ENCODE measurements around the gene ZRANB3. TPM values are rescaled to one million over a fixed set of nuclear protein-coding genes. Genes with fewer than 3 reads are reported as not detected.

ZRANB3 gene
- total and polyA plus RNA-seq, 4 donors, result 2.5 to 7.2 (median 4.1) TPM

GRCh38 chr2:135258193-135258592 is 272.8 kb downstream of the ZRANB3 start:
- Histone ChIP-seq H3K36me3 (ENCODE audit: control insufficient read depth in 4 of 4, insufficient read depth in 3 of 4, low read depth in 1 of 4, low read length in 3 of 4) (no peaks in the 10 kb centered on the region), H3K9me3 (ENCODE audit: control insufficient read depth in 4 of 4, low read length in 3 of 4) (peaks cover 0 to 1% (median 0%) of the 10 kb centered on the region in 4 donors), H3K27ac (ENCODE audit: low read depth in 1 of 2, low read length in 2 of 2) (no peak overlapping the region), H3K4me1 (ENCODE audit: control insufficient read depth in 4 of 4, insufficient read depth in 4 of 4, low read length in 3 of 4) (no peaks in the 10 kb centered on the region), H3K27me3 (ENCODE audit: control insufficient read depth in 4 of 4, insufficient read depth in 4 of 4, low read length in 3 of 4) (no peaks in the 10 kb centered on the region), H3K9ac (ENCODE audit: low read depth in 1 of 2, low read length in 2 of 2) (no peak overlapping the region), H3K4me3 (ENCODE audit: low read depth in 1 of 3, low read length in 3 of 3) (no peak overlapping the region)
- no peak for TF ChIP-seq SP1 (IDR thresholded peaks at IDR 0.05)
- TF ChIP-seq RAD21 (IDR thresholded peaks at IDR 0.05), result peak in 1 of 2 donors; percentile 24
- DNase-seq (ENCODE audit: low spot score), result no peak
- WGBS, result 96% methylated on average over 4 of the region's 4 CpGs

GRCh38 chr2:135257383-135258090 is 273.5 kb downstream of the ZRANB3 start:
- H3K27ac ChIP-seq (ENCODE audit: low read depth in 1 of 2, low read length in 2 of 2), result no peak overlapping the region
- no peak overlapping the region for H3K9ac ChIP-seq (ENCODE audit: low read depth in 1 of 2, low read length in 2 of 2)
- no peaks in the 10 kb centered on the region for H3K4me1 ChIP-seq (ENCODE audit: control insufficient read depth in 4 of 4, insufficient read depth in 4 of 4, low read length in 3 of 4)
- WGBS, result 95% methylated on average over 2 of the region's 2 CpGs
- H3K9me3 ChIP-seq (ENCODE audit: control insufficient read depth in 4 of 4, low read length in 3 of 4), result peaks cover 0 to 1% (median 0%) of the 10 kb centered on the region in 4 donors
- no peaks in the 10 kb centered on the region for H3K27me3 ChIP-seq (ENCODE audit: control insufficient read depth in 4 of 4, insufficient read depth in 4 of 4, low read length in 3 of 4)
- no peak for TF ChIP-seq MAX (IDR thresholded peaks at IDR 0.05)
- no peak for TF ChIP-seq HNF4A (conservative IDR thresholded peaks at IDR 0.05)
- TF ChIP-seq CTCF (IDR thresholded peaks at IDR 0.05; ENCODE audit: low read depth, low read length, missing input control), result no peak
- no peak for TF ChIP-seq GABPA (IDR thresholded peaks at IDR 0.05 in 1 of 2, conservative IDR thresholded peaks at IDR 0.05 in 1 of 2)
- no peak for TF ChIP-seq YY1 (IDR thresholded peaks at IDR 0.05)
- no peaks in the 10 kb centered on the region for H3K36me3 ChIP-seq (ENCODE audit: control insufficient read depth in 4 of 4, insufficient read depth in 3 of 4, low read depth in 1 of 4, low read length in 3 of 4)
- H3K4me3 ChIP-seq (ENCODE audit: low read depth in 1 of 3, low read length in 3 of 3), result no peak overlapping the region
- no peak for DNase-seq (ENCODE audit: low spot score)

- TF ChIP-seq YY1 (IDR thresholded peaks at IDR 0.05), result no peak
- H3K27ac ChIP-seq (ENCODE audit: low read depth in 1 of 2, low read length in 2 of 2), result no peak overlapping the region
- H3K9ac ChIP-seq (ENCODE audit: low read depth in 1 of 2, low read length in 2 of 2), result no peak overlapping the region
- H3K4me1 ChIP-seq (ENCODE audit: control insufficient read depth in 4 of 4, insufficient read depth in 4 of 4, low read length in 3 of 4), result no peaks in the 10 kb centered on the region
- WGBS, result 96% methylated on average over 3 of the region's 3 CpGs
- no peak for DNase-seq (ENCODE audit: low spot score)
- H3K36me3 ChIP-seq (ENCODE audit: control insufficient read depth in 4 of 4, insufficient read depth in 3 of 4, low read depth in 1 of 4, low read length in 3 of 4), result no peaks in the 10 kb centered on the region
- H3K27me3 ChIP-seq (ENCODE audit: control insufficient read depth in 4 of 4, insufficient read depth in 4 of 4, low read length in 3 of 4), result no peaks in the 10 kb centered on the region
- H3K4me3 ChIP-seq (ENCODE audit: low read depth in 1 of 3, low read length in 3 of 3), result no peak overlapping the region
- H3K9me3 ChIP-seq (ENCODE audit: control insufficient read depth in 4 of 4, low read length in 3 of 4), result peaks cover 0 to 1% (median 0%) of the 10 kb centered on the region in 4 donors
Observed at GRCh38 chr2:135256531-135257260, 274.3 kb downstream of the ZRANB3 start.

- Histone ChIP-seq H3K36me3 (ENCODE audit: control insufficient read depth in 4 of 4, insufficient read depth in 3 of 4, low read depth in 1 of 4, low read length in 3 of 4) (no peaks in the 10 kb centered on the region), H3K27me3 (ENCODE audit: control insufficient read depth in 4 of 4, insufficient read depth in 4 of 4, low read length in 3 of 4) (no peaks in the 10 kb centered on the region), H3K9ac (ENCODE audit: low read depth in 1 of 2, low read length in 2 of 2) (no peak overlapping the region), H3K27ac (ENCODE audit: low read depth in 1 of 2, low read length in 2 of 2) (no peak overlapping the region), H3K4me3 (ENCODE audit: low read depth in 1 of 3, low read length in 3 of 3) (no peak overlapping the region), H3K4me1 (ENCODE audit: control insufficient read depth in 4 of 4, insufficient read depth in 4 of 4, low read length in 3 of 4) (no peaks in the 10 kb centered on the region), H3K9me3 (ENCODE audit: control insufficient read depth in 4 of 4, low read length in 3 of 4) (peaks cover 0 to 1% (median 0%) of the 10 kb centered on the region in 4 donors)
- no peak for DNase-seq (ENCODE audit: low spot score)
- WGBS, result 96% methylated on average over 1 of the region's 1 CpG
- TF ChIP-seq EGR1 (IDR thresholded peaks at IDR 0.05; ENCODE audit: low read depth in 2 of 2), result no peak
- no peak for TF ChIP-seq GABPA (IDR thresholded peaks at IDR 0.05 in 1 of 2, conservative IDR thresholded peaks at IDR 0.05 in 1 of 2)
- TF ChIP-seq SP1 (IDR thresholded peaks at IDR 0.05), result no peak
- TF ChIP-seq TAF1 (conservative IDR thresholded peaks at IDR 0.05), result no peak
- TF ChIP-seq HNF4G (IDR thresholded peaks at IDR 0.05), result no peak
- TF ChIP-seq FOXA2 (IDR thresholded peaks at IDR 0.05), result no peak
- no peak for TF ChIP-seq JUND (IDR thresholded peaks at IDR 0.05)
- TF ChIP-seq CTCF (IDR thresholded peaks at IDR 0.05; ENCODE audit: low read depth, low read length, missing input control), result no peak
- no peak for TF ChIP-seq FOXA1 (IDR thresholded peaks at IDR 0.05)
- no peak for TF ChIP-seq MAX (IDR thresholded peaks at IDR 0.05)
Observed at GRCh38 chr2:135255208-135255607, 275.8 kb downstream of the ZRANB3 start.

Data from liver (tissue), 9 donors.